H9 (cell line): ENCODE data around the gene ETHE1. TPM values are rescaled to one million over a fixed set of nuclear protein-coding genes. Genes with fewer than 3 reads are reported as not detected.

Experiments used
- DNase-seq: peaks from one replicate; pipeline ENCODE4 v3.0.0-alpha.2; 2017
- H2AFZ ChIP-seq: one replicate; pipeline ENCODE4 v1.6.1; 2013; ENCODE audit warnings: mild to moderate bottlenecking, low read length, control low read depth, moderate library complexity
- H2AK5ac ChIP-seq: 2 replicates; pipeline ENCODE4 v1.6.1; 2013; ENCODE audit warnings: low read length, control low read depth, mixed read lengths; ENCODE audit not compliant: insufficient read length
- H2BK120ac ChIP-seq: one replicate; pipeline ENCODE4 v1.6.1; 2013; ENCODE audit warnings: low read depth, mild to moderate bottlenecking, low read length, control low read depth, inconsistent platforms; ENCODE audit not compliant: poor library complexity, severe bottlenecking
- H2BK12ac ChIP-seq: 2 replicates; pipeline ENCODE4 v1.6.1; 2013; ENCODE audit warnings: low read length, control low read depth, mixed read lengths, low read depth; ENCODE audit not compliant: insufficient read length
- H2BK15ac ChIP-seq: 2 replicates; pipeline ENCODE4 v1.6.1; 2013; ENCODE audit warnings: low read depth, low read length, control low read depth
- H2BK20ac ChIP-seq: one replicate; pipeline ENCODE4 v1.6.1; 2013; ENCODE audit warnings: low read depth, mild to moderate bottlenecking, low read length, control low read depth, inconsistent platforms; ENCODE audit not compliant: poor library complexity, severe bottlenecking
- H2BK5ac ChIP-seq: 2 replicates; pipeline ENCODE4 v1.6.1; 2013; ENCODE audit warnings: low read length, control low read depth, mixed read lengths; ENCODE audit not compliant: insufficient read length
- H3K14ac ChIP-seq: 2 replicates; pipeline ENCODE4 v1.6.1; 2013; ENCODE audit warnings: low read length, control low read depth; ENCODE audit not compliant: insufficient read depth
- H3K18ac ChIP-seq: 2 replicates; pipeline ENCODE4 v1.6.1; 2013; ENCODE audit warnings: low read depth, mild to moderate bottlenecking, mixed read lengths, low read length, control low read depth; ENCODE audit not compliant: insufficient read length
- H3K23ac ChIP-seq: 2 replicates; pipeline ENCODE4 v1.6.1; 2013; ENCODE audit warnings: low read length, control low read depth, mixed read lengths, low read depth; ENCODE audit not compliant: insufficient read length
- H3K23me2 ChIP-seq: 2 replicates; pipeline ENCODE4 v1.6.1; 2013; ENCODE audit warnings: low read depth, mild to moderate bottlenecking, mixed read lengths, low read length, control low read depth; ENCODE audit not compliant: insufficient read length, poor library complexity, severe bottlenecking
- H3K27ac ChIP-seq: 2 replicates; pipeline ENCODE4 v1.5.1; 2013; ENCODE audit warnings: low read length, control low read depth, mixed read lengths, low read depth; ENCODE audit not compliant: insufficient read length
- H3K27me3 ChIP-seq: 2 replicates; pipeline ENCODE4 v1.6.1; 2013; ENCODE audit warnings: low read length, control low read depth, inconsistent platforms; ENCODE audit not compliant: insufficient read depth
- H3K4ac ChIP-seq: 2 replicates; pipeline ENCODE4 v1.6.1; 2013; ENCODE audit warnings: low read depth, mild to moderate bottlenecking, control low read depth, inconsistent platforms, low read length, moderate library complexity
- H3K4me1 ChIP-seq: 2 replicates; pipeline ENCODE4 v1.6.1; 2013; ENCODE audit warnings: low read length, control low read depth, inconsistent platforms; ENCODE audit not compliant: insufficient read depth
- H3K4me2 ChIP-seq: 2 replicates; pipeline ENCODE4 v1.6.1; 2013; ENCODE audit warnings: low read length, control low read depth, mixed read lengths; ENCODE audit not compliant: insufficient read length, insufficient read depth
- H3K56ac ChIP-seq: 2 replicates; pipeline ENCODE4 v1.6.1; 2013; ENCODE audit warnings: low read depth, mild to moderate bottlenecking, mixed read lengths, low read length, control low read depth; ENCODE audit not compliant: insufficient read length
- H3K79me1 ChIP-seq: 2 replicates; pipeline ENCODE4 v1.6.1; 2013; ENCODE audit warnings: low read depth, mild to moderate bottlenecking, moderate library complexity, low read length, control low read depth, inconsistent platforms; ENCODE audit not compliant: insufficient read depth, poor library complexity, severe bottlenecking
- H3K79me2 ChIP-seq: 2 replicates; pipeline ENCODE4 v1.6.1; 2013; ENCODE audit warnings: low read length, control low read depth, inconsistent platforms; ENCODE audit not compliant: insufficient read depth
- H3K9ac ChIP-seq: 2 replicates; pipeline ENCODE4 v1.6.1; 2013; ENCODE audit warnings: low read length, control low read depth, mixed read lengths; ENCODE audit not compliant: insufficient read length; ENCODE audit errors: extremely low read depth
- H3K9me3 ChIP-seq: one replicate; pipeline ENCODE4 v1.6.1; 2013; ENCODE audit warnings: low read depth, low read length, inconsistent platforms; ENCODE audit not compliant: control insufficient read depth
- H3T11ph ChIP-seq: one replicate; pipeline ENCODE4 v1.6.1; 2013; ENCODE audit warnings: mild to moderate bottlenecking, low read length, control low read depth, inconsistent platforms
- H4K20me1 ChIP-seq: one replicate; pipeline ENCODE4 v1.6.1; 2013; ENCODE audit not compliant: control insufficient read depth, insufficient read length, insufficient read depth
- H4K5ac ChIP-seq: 2 replicates; pipeline ENCODE4 v1.6.1; 2013; ENCODE audit warnings: low read depth, mild to moderate bottlenecking, mixed read lengths, low read length, control low read depth; ENCODE audit not compliant: insufficient read length
- H4K8ac ChIP-seq: replicated peaks from 2 replicates; pipeline ENCODE4 v1.6.1; 2013; ENCODE audit warnings: low read length, control low read depth, mixed read lengths, low read depth; ENCODE audit not compliant: insufficient read length
- H4K91ac ChIP-seq: 2 replicates; pipeline ENCODE4 v1.6.1; 2013; ENCODE audit warnings: low read depth, mild to moderate bottlenecking, moderate library complexity, mixed read lengths, low read length, control low read depth; ENCODE audit not compliant: insufficient read length
- H3K27ac Mint-ChIP-seq, 3 experiments: 2 replicates in 2 of 3; 3 replicates in 1 of 3; pipeline ENCODE4 v1.8.0; 2020 to 2021; ENCODE audit warnings: mixed read lengths in 3 of 3, mild to moderate bottlenecking in 1 of 3, moderate library complexity in 1 of 3
- H3K27me3 Mint-ChIP-seq: 2 replicates; pipeline ENCODE4 v1.8.0; 2021; ENCODE audit warnings: low read depth, mild to moderate bottlenecking, moderate library complexity, mixed read lengths
- H3K36me3 Mint-ChIP-seq, 3 experiments: 2 replicates in 2 of 3; 3 replicates in 1 of 3; pipeline ENCODE4 v1.8.0; 2020 to 2021; ENCODE audit warnings: low read depth in 3 of 3, mixed read lengths in 3 of 3; ENCODE audit not compliant: insufficient read depth in 1 of 3
- H3K4me1 Mint-ChIP-seq, 2 experiments: 2 replicates each; pipeline ENCODE4 v1.8.0; 2020; ENCODE audit warnings: mixed read lengths in 2 of 2
- H3K4me3 Mint-ChIP-seq, 2 experiments: 2 replicates in 1 of 2; 3 replicates in 1 of 2; pipeline ENCODE4 v1.8.0; 2020 to 2021; ENCODE audit warnings: mild to moderate bottlenecking in 2 of 2, mixed read lengths in 2 of 2, moderate library complexity in 1 of 2
- H3K9me3 Mint-ChIP-seq, 2 experiments: 2 replicates in 1 of 2; 3 replicates in 1 of 2; pipeline ENCODE4 v1.8.0; 2020; ENCODE audit warnings: mild to moderate bottlenecking in 2 of 2, mixed read lengths in 2 of 2, moderate library complexity in 1 of 2
- WGBS: extraction: QIAGEN DNeasy Blood & Tissue Kit; methylation state at CpG from one replicate; pipeline ENCODE4 v1.1.7; 2013; ENCODE audit warnings: missing lambda C conversion rate, low lambda C conversion rate, mixed read lengths; ENCODE audit not compliant: insufficient read length; ENCODE audit errors: extremely low coverage; 5-methylcytosine and 5-hydroxymethylcytosine counted together
- total RNA-seq: library from RNA; stranded (reverse); gene quantifications from 2 replicates; pipeline ENCODE4 v1.2.1, GENCODE V29; 2021
- TF ChIP-seq, protein P1 (sequence below): fragments of 200-600 bp; sonication (generic); conservative IDR thresholded peaks from 3 replicates; pipeline ENCODE4 v1.8.0; 2021; ENCODE audit warnings: antibody characterized with exemption, mild to moderate bottlenecking

Gene ETHE1
- total RNA-seq, 1 experiment from 2014 or later = 18.8 TPM

- peaks cover 18 to 61% (median 55%) of the 10 kb centered on the region in 3 experiments; a peak in 6 of 7 replicates for H3K36me3 Mint-ChIP-seq
- Histone ChIP-seq H3K23me2 (no peaks in the 10 kb centered on the region), H2BK5ac (no peak overlapping the region), H3K18ac (no peak overlapping the region), H3K56ac (no peak overlapping the region), H2BK120ac (no peak overlapping the region), H3K4me2 (no peak overlapping the region), H2AFZ (no peak overlapping the region), H3K79me2 (no peaks in the 10 kb centered on the region), H3K79me1 (no peaks in the 10 kb centered on the region), H3K9ac (no peak overlapping the region), H4K5ac (no peak overlapping the region), H4K8ac (no peak overlapping the region), H3T11ph (no peak overlapping the region), H3K27ac (no peak overlapping the region), H3K23ac (no peak overlapping the region), H4K20me1 (no peaks in the 10 kb centered on the region), H3K4ac (no peak overlapping the region), H2BK12ac (no peak overlapping the region), H3K4me1 (no peaks in the 10 kb centered on the region), H2BK20ac (no peak overlapping the region), H3K14ac (no peak overlapping the region), H3K9me3 (no peaks in the 10 kb centered on the region), H2AK5ac (no peak overlapping the region), H2BK15ac (no peak overlapping the region; the same call in 1 of the 2 replicates), H3K27me3 (no peaks in the 10 kb centered on the region), H4K91ac (no peak overlapping the region)
- TF ChIP-seq, protein P1, sequence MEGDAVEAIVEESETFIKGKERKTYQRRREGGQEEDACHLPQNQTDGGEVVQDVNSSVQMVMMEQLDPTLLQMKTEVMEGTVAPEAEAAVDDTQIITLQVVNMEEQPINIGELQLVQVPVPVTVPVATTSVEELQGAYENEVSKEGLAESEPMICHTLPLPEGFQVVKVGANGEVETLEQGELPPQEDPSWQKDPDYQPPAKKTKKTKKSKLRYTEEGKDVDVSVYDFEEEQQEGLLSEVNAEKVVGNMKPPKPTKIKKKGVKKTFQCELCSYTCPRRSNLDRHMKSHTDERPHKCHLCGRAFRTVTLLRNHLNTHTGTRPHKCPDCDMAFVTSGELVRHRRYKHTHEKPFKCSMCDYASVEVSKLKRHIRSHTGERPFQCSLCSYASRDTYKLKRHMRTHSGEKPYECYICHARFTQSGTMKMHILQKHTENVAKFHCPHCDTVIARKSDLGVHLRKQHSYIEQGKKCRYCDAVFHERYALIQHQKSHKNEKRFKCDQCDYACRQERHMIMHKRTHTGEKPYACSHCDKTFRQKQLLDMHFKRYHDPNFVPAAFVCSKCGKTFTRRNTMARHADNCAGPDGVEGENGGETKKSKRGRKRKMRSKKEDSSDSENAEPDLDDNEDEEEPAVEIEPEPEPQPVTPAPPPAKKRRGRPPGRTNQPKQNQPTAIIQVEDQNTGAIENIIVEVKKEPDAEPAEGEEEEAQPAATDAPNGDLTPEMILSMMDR = no peak
- peak overlapping the region in 1 of 3 experiments; percentile 53; a peak in 2 of 7 replicates for H3K27ac Mint-ChIP-seq
- no peak overlapping the region for H3K4me3 Mint-ChIP-seq
- peaks cover 7 to 11% of the 10 kb centered on the region in 2 experiments for H3K4me1 Mint-ChIP-seq
- H3K27me3 Mint-ChIP-seq = no peaks in the 10 kb centered on the region
- no CpG with 5 or more reads among the region's 3 CpGs for WGBS
- H3K9me3 Mint-ChIP-seq = 0 out of 5 replicates have a peak, but pooled peaks cover 0 to 2% of the 10 kb centered on the region in 2 experiments
- DNase-seq = no peak
Observed at GRCh38 chr19:43552616-43553015, 25.6 kb upstream of the ETHE1 start.
